GM21723 (cell line): ENCODE results near the gene DEFB115.
"Not testable (repeated sequence)": the region's sequence is repeated elsewhere in the genome, so short reads cannot be mapped to it uniquely, and the experiment has no call there.

Experiments used
- ATAC-seq: cut with Tn5 transposase; IDR thresholded peaks from one replicate; pipeline ENCODE4 v1.9.1; 2021; ENCODE audit warnings: mild to moderate bottlenecking, moderate library complexity; ENCODE audit not compliant: unreplicated experiment

Gene DEFB115

DNA sequence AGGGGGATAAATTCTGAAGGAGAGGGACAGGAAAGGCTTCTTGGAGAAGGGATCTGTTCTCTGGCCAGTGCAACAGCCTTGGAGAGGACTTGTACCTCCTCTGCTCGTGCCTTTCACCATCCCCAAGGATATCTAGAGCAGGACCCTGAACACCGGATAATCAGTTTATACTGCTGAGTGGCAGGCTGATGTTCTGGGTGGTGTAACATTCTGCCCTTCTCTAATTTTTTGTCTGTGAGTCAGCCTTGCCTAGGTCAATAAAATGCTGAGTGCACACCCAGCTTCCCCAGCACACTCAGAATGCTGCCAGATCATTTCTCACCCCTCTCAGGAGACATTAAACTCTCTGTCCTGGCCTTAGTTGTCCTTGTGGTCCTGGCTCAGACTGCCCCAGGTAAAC, at the start of gene DEFB115:
Gene DEFB115 (plus strand): TSS at position 301 of the 400 bp plus-strand sequence. CDS start 0 bp downstream, at position 301.
- ATAC-seq: no peak

GRCh38 chr20:31236953-31237352, 20.5 kb upstream of the DEFB115 start:
- ATAC-seq: no peak

DNA sequence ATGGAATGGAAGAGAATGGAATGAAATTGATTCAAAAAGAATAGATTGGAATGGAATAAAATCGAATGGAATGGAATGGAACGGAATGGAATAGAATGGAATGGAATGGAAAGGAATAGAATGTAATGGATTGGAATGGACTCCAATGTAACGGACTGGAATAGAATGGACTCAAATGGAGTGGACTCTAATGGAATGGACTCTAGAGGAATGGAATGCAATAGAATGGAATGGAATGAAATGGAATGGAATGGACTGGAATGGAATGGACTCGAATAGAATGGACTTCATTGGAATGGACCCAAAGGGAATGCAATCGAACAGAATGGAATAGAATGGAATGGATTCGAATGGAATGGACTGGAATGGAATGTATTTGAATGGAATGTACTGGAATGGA, 19.7 kb upstream of the DEFB115 start:
- ATAC-seq: no peak

DNA sequence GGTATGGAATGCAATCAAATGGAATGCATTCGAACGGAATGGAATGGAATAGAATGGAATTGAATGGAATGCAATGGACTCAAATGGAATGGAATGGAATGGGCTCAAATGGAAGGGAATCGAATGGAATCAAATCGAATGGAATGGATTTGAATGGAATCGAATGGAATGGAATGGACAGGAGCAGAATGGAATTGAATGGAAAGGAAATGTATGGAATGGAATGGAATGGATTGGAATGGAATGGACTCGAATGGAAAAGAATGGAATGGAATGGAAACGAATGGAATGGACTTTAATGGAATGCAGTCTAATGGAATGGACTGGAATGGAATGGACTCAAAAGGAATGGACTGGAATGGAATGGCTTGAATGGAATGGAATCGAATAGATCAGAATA, 18.3 kb upstream of the DEFB115 start:
- ATAC-seq: no peak

DNA sequence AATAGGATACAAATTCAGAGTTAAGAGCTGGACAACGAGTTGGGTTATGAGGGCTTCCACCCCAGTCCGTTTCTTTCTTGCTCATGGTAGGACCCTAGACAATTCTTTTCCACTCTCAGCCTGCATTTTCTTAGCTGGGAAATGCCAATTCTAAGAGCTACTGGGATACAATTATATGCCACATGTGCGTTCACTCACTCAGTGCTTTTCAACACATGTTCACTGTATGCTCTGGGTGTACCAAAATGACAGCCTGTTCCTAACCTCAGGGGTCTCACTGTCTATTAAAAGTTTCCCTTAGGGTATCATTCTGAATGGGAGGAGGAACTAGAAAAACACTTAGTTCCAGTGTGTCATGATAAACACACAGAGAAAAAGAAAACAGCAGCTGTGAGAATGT, 505 bp upstream of the DEFB115 start:
- ATAC-seq: no peak

DNA sequence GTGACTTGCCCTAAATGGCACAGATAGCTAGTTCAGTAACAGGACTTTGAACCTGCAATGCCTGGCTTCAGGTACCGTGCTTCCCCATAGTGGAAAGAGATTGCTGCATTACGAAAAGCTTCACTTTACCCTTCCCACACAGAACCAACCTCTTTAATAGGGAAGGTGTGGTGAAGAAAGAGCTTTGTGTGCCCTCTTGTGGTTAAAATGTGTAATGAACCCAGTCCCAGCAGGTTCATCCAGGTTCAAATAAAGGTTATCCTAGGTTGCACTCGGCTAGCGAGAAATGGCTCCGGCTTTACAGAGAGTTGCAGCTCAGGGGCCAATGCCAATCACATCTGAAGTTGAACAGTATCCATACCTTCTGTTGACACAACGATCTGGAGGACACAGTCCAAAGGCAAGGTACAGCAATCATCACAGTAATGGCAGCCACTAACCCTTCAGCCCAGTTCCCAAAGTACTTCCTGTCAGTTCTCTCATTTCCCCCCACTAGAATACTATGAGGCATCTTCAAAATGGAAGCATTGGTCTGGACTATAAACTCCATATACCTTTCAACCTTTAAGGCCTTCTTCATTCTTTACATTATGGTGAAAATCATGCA, 3.0 kb downstream of the DEFB115 start:
- ATAC-seq: no peak

GRCh38 chr20:31274441-31274840, 17.0 kb downstream of the DEFB115 start:
- ATAC-seq: no peak

DNA sequence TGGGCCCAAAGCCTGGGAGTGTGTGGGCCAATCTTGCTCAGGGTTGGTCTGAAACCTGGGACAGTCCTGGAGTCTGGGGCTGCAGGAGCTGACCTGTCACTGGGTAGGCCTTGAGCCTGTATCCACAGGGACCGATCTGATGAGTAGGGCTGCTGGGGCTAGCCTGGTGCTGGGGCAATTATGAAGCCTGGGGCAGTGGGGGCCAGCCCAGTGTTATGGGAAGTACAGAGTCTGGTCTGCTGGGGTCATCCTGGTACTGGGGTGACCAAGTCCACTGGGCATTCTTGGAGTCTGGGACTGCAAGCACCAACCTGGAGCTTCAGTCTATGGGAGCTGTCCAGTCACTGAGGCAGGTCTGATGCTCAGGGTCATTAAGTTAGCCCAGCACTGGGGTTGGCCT, 20.7 kb downstream of the DEFB115 start:
- no peak for ATAC-seq

- ATAC-seq: not testable (repeated sequence)
These were observed 27.5 kb downstream of the DEFB115 start for GRCh38 chr20:31284964-31285363.

DNA sequence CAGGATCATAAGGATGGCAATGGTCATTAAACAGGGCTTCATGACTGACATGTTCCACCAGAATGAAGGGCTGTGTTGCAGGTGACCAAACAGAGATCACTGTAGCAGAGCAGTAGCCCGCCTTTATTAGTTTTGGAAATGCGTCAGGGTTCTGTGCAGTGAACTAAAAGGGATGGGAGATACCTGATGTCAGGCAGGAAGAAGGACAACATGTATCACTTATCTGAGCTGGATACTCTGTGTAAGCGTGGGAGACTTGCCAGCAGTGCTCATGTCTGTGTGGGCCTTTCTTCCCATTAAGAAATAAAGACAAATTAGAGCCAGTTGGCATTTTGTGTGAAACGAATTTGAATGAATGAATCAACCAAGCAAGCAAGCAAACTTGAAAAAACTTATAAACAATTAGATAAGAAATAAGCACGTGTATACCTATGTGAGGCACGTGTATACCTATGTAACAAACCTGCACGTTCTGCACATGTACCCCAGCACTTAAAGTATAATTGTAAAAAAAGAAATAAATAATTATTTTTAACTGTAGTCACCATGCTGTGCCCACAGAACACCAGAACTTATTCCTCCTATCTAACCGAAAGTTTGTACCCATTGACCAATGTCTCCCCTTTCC, 51.2 kb downstream of the DEFB115 start, which contains the start of gene DEFB116:
Gene DEFB116 (minus strand): TSS at position 51 of the 628 bp plus-strand sequence. CDS start 0 bp downstream, at position 51.
- ATAC-seq: no peak
